IMR-90 (cell line): ENCODE measurements around the gene SMC2.

ENCODE experiments used
- CEBPB ChIP-seq: IDR thresholded peaks from 2 replicates; pipeline ENCODE4 v1.6.1; 2012; ENCODE audit warnings: low read depth, low read length, improper control_type of control experiment
- MAFK ChIP-seq: IDR thresholded peaks from 2 replicates; pipeline ENCODE4 v1.6.1; 2012; ENCODE audit warnings: low read depth, low read length, improper control_type of control experiment
- MXI1 ChIP-seq: IDR thresholded peaks from 2 replicates; pipeline ENCODE4 v1.6.1; 2012; ENCODE audit warnings: low read depth, mild to moderate bottlenecking, low read length, moderate library complexity, borderline replicate concordance
- POLR2A ChIP-seq: IDR thresholded peaks from 2 replicates; pipeline ENCODE4 v1.6.1; 2012; ENCODE audit warnings: mild to moderate bottlenecking, low read depth, low read length
- TF ChIP-seq, protein P1 (sequence below): conservative IDR thresholded peaks from 2 replicates; pipeline ENCODE4 v1.5.1; 2012; ENCODE audit warnings: mild to moderate bottlenecking, low read depth, low read length, improper control_type of control experiment

DNA sequence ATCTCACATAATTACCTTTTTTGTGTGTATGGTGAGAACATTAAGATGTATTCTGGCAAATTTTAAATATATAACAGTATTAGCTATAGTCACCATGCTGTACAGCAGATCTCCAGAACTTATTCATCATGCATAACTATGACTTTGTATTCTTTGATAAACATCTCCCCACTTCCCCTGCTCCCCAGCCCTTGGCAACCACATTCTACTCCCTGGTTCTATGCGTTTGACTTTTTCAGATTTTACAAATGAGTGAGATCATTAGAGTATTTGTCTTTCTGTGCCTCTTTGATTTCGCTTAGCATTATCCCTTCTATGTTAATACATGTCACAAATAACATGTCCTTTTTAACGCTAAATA, 49.4 kb downstream of the SMC2 start:
- TF ChIP-seq, protein P1, sequence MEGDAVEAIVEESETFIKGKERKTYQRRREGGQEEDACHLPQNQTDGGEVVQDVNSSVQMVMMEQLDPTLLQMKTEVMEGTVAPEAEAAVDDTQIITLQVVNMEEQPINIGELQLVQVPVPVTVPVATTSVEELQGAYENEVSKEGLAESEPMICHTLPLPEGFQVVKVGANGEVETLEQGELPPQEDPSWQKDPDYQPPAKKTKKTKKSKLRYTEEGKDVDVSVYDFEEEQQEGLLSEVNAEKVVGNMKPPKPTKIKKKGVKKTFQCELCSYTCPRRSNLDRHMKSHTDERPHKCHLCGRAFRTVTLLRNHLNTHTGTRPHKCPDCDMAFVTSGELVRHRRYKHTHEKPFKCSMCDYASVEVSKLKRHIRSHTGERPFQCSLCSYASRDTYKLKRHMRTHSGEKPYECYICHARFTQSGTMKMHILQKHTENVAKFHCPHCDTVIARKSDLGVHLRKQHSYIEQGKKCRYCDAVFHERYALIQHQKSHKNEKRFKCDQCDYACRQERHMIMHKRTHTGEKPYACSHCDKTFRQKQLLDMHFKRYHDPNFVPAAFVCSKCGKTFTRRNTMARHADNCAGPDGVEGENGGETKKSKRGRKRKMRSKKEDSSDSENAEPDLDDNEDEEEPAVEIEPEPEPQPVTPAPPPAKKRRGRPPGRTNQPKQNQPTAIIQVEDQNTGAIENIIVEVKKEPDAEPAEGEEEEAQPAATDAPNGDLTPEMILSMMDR: no peak
- TF ChIP-seq POLR2A (no peak), MAFK (no peak), MXI1 (no peak), CEBPB (no peak)
